Stimulated activated CD4-positive, alpha-beta T cell treated with anti-CD3 and anti-CD28 coated beads, TNF-alpha, amount 100 ng/mL, for 24 hours (primary cell): ENCODE results near the gene UBL7.
"Not testable (repeated sequence)": the region's sequence is repeated elsewhere in the genome, so short reads cannot be mapped to it uniquely, and the experiment has no call there.

ENCODE experiments used
- DNase-seq, 3 experiments: peaks; one replicate each; pipeline ENCODE4 v3.0.0-alpha.2; 2020; ENCODE audit warnings: low read depth in 3 of 3

The UBL7 gene

DNA sequence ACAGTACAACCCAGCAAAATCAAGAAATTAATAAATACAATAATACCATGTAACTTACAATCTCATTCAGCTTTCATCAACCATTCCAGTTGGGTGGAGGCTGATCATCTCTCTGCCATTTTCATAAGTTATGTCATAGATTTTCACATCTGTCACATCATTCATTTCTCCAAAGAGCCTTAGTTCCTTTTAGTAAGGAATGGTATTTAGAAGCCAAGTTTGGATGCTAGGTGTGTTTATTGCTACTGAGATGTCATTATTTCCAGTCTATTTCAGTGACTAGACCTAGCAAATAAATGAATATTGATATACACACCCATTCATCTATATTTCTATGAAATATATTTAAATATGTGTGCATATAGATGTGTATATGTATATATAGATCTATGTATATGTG, 2.7 kb upstream of the UBL7 start:
- no peak for DNase-seq

DNA sequence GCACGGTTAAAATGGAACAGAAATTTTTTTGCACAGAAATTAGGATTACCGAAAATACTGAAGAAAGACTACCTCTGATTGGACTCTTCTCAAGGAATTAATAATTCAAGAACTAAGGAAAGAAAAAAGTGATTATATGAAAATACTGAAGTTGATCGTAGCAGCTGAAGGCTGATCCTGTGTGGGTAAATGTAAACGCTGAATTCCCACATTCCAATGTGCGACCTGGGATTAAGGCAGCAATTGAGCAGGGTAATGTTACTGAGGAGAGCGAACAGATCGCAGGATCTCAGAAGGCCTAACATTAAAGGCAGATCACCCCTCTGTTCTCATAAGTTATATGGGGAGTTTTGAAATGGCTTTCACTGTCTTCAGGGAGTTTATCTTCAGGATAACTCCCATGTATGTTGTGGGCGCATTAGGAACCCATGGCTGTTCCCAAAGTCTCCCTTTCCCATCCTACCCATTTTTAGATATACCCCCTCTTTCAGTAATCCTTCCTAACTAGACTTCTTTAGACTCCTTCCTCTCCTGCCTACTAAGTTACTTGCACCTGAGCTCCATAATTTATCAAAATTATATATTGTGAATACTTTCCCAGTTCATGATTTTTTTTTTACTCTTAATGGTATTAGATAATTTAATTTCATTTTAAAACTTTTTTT, 1.0 kb upstream of the UBL7 start:
- no peak for DNase-seq

GRCh38 chr15:74460298-74460697, 662 bp downstream of the UBL7 start:
- no peak for DNase-seq

GRCh38 chr15:74459798-74460197, 1.2 kb downstream of the UBL7 start:
- not testable (repeated sequence) for DNase-seq

DNA sequence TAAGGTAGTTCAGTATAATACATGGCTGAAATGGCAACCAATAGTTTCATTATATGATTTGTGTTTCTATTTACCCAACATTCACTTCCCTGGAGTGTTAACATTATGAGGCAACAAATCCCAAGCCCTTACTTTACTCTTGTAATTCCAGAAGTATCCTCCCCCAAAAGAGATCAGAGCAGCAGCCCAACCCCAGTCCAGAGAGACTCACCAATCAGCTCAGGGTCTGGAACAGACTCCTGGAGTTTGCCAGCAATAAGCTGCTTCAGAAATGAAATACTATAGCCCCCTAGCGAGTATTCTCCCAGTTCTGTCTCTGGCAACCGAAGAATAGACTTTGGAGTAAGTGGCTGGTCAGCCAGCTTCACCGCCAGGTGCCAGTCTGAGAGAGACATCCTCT, 2.5 kb downstream of the UBL7 start:
- DNase-seq, result no peak

DNA sequence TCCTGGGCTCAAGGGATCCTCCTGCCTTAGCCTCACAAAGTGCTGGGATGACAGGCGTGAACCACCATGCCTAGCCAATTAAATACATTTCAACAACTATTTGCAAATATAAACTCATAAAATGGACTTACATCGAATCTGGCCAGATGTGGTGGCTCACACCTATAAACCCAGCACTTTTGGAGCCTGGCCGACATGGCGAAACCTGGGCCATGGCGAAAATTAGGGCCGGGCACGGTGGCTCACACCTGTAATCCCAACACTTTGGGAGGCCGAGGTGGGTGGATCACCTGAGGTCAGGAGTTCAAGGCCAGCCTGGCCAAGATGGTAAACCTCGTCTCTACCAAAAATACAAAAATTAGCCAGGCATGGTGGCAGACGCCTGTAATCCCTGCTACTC, 3.9 kb downstream of the UBL7 start:
- DNase-seq, result not testable (repeated sequence)

DNA sequence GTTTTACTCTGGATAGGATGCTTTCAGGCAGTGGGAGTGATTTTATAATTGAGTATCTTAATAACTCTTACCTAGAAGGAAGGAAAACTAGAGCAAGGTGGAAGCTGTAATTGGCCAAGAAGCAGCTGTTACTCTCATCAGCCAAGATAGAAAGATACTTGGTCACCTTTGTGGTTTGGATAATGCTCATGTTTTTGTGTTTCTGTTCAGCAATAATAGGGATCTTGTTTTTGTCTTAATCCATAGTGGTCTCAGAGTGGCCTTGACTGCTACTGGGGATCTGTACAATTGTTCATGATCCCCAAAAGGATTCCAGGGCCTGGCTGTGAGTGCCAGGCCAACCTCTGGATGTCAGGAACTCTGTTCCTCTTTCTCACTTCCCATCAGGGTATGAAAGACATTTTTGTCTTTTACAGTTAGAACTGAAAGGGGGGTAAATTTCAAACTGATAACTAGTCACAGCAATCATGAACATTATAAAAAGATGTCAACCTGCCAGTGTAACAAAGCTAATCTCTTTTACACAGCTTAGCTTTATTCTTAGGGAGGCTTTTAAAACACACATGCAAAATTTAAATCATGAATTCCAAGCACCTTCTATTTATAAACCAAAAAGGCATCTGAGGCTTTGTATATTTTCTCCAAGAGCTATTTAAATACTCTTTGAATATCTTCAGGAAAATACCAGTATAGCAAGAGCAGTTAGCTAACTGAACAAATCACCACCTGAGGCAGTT, 6.0 kb downstream of the UBL7 start:
- DNase-seq, result no peak

DNA sequence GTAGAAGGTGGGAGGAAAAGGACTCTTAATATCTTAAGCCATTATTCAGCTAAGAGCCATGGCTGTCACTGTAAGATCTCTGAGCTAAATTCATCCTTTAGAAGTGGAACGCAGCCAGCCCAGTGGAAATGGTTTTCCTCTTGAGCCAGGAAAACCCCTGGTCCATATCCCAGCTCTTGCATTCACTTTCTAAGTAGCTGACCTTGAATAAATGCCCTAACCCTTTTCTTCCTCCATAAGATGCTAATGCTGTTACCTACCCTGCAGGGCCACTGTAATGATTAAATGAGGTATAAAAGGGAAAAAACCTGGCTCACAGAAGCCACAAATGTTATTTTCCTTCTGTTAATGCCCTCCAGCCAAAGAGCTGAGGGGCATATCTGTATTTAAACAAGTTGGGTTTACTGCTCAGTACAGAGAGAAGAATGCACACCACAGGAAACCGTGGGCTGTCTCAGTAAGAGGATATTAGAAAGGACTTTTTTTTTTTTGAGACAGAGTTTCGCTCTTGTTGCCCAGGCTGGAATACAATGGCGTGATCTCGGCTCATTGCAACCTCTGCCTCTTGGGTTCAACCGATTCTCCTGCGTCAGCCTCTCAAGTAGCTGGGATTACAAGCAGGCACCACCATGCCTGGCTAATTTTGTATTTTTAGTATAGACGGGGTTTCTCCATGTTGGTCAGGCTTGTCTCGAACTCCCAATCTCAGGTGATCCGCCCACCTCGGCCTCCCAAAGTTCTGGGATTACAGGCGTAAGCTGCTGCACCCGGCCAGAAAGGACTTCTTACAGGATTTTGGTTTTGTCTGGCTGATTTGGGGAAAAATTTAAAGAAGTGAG, 6.8 kb downstream of the UBL7 start:
- no peak for DNase-seq

DNA sequence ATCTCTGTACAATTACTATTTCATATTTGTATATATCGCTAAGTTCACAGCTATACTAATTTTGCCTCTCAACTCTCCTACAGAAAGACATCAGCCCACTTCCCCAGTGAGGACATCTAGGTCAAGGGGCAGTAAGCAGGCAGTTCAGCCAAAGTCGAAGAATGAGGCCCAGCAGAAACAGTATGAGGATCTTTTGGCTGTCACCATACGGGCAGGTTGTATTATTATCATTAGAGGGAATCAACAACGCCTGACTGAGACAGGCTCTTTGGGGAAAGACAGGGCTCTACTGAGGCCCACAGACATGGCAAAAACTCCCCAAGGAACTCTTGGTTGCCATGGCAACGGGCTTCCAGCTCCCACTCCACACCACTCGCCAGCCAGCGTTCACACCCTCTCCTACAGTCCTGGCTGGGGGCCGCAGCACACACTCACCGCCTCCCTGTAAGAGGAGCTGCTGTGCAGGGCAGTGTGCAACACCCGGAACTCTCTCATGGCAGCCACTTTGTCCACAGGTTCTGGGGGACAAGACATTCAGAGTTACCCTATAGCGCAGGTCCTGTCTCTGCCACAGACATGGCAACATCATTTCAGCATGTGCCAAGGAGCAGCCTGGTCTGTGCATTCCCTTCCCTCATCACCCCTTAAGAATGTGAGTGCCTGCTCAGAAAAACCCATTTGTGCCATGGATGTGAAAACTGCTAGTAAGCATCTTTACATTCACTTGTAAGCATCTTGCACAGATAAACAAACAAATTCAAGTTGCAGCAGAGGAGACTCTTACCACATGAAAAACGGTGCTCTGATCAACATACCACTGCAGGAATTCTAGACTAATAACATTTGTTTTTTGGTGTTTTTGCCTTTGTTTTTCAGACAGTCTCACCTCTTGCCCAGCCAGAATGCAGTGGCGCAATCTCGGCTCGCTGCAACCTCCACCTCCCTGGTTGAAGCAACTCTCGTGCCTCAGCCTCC, 8.8 kb downstream of the UBL7 start:
- DNase-seq, result no peak

- DNase-seq, result no peak
Observed at GRCh38 chr15:74451322-74451721, 9.6 kb downstream of the UBL7 start.

DNA sequence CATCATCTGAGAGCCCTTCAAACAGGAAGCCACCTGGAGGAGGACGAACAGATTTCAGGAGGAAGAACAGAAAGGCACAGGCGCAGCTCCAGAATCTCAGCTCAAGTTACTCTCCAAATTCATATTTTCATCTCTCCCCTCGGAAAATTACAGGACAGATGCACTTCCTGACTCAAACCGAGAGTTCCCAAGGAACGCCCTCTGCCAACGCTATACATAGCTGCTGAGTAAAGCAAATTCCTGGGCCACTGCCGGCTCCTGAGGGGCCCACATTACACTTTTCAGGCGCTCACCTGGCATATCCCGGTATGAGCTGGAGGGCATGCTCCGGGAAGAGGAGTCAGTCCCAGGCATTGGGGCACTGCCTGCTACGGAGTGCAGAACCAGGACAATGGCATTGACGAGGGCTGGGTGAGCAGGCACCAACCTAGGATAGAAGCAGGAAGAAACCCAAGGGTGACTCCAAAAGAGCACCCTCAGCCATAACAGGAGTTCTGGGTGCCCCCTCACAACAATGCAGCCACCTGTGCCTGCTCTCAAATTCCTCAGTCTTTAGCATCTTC, 11.2 kb downstream of the UBL7 start:
- no peak for DNase-seq

GRCh38 chr15:74449095-74449494, 11.9 kb downstream of the UBL7 start:
- no peak for DNase-seq

DNA sequence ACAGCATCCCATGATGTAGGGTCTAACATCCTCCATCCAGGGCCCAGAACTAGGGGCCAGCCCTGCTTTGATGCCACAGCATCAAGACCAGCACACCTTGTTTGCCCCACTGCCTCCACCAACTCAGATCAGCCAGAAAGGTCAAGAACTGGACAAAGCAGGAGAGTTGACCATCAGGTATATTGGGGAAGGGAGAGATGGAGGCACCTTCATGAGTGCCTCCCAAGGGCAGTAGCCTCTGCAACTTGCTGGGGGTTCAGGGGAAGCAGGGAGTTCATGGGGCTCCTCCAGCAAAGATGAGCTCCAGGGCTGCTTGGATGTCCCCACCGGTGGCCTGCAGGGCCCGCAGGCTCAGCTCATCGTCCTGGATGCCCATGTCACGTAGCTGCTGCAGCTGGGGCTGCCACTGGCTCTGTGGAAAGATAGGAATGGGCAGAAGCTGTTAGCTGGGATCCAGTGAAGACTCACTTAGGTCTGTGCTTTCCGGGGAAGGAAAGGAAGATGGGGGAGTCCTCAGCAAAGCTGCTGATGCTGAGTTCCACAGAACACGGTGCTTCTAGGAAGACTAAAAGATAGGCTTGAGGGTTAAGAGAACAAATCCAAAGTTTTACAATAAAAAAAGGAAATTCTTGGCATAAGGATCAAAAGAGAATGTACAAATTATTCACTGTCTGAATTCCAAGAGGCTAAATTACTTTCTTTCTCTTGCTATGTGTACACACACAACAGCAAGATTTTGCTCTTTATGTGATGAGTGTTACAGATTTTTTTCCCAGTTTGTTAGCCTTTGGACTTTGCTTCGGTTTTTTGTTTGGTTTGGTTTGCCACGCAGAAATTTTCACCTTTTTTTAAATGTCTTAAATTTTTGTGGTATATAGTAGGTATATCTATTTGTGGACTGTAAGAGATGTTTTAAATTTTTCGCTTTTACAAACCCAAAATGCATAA, 14.9 kb downstream of the UBL7 start:
- no peak for DNase-seq

GRCh38 chr15:74444106-74445062, 16.6 kb downstream of the UBL7 start:
- DNase-seq, result no peak

- DNase-seq, result no peak
Observed at GRCh38 chr15:74443100-74443909, 17.7 kb downstream of the UBL7 start.

- no peak for DNase-seq
Observed at GRCh38 chr15:74442604-74443003, 18.4 kb downstream of the UBL7 start.

DNA sequence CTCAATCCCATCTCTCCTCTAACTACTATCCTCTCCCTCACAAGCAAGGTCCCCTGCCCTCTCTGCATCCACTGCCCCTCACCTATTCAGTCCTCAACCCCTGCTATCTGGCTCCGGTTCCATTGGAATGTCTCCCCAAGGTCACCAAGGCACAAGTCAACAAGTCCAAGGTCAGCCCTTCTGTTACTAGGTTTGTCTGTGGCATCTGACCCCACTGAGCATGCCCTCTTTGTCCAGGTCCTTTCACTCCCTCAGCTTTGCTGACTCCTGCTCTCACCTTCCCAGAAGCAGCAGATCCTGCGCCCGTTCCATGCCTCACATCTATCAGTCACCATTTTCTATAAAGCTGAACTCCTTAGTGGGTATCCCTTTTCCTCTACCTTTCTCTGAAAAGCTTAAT, 18.9 kb downstream of the UBL7 start:
- DNase-seq, result no peak
